Upper lobe of left lung (tissue), 6 donors: ENCODE results near the gene LMOD3. TPM values are rescaled to one million over a fixed set of nuclear protein-coding genes. Genes with fewer than 3 reads are reported as not detected.

ENCODE experiments used
- ATAC-seq, 2 donors: fragments of 200-7000 bp; cut with Tn5 transposase; one replicate each; pipeline ENCODE4 v1.9.1; 2022; ENCODE audit warnings: mild to moderate bottlenecking in 2 of 2, moderate library complexity in 2 of 2; ENCODE audit not compliant: low FRiP score in 2 of 2
- DNase-seq, 2 donors: peaks; one replicate each; pipeline ENCODE4 v3.0.0-alpha.2; 2019 to 2020
- H3K27ac ChIP-seq, 4 donors: fragments of 200-600 bp; sonication (generic); one replicate each; pipeline ENCODE4 v1.5.1; 2016 to 2019
- H3K27me3 ChIP-seq, 4 donors: fragments of 200-600 bp; sonication (generic); one replicate each; pipeline ENCODE4 v1.5.1; 2017 to 2019
- H3K36me3 ChIP-seq, 4 donors: fragments of 200-600 bp; sonication (generic); one replicate each; pipeline ENCODE4 v1.5.1; 2016 to 2019
- H3K4me1 ChIP-seq, 4 donors: fragments of 200-600 bp; sonication (generic); one replicate each; pipeline ENCODE4 v1.5.1; 2018 to 2019
- H3K4me3 ChIP-seq, 4 donors: fragments of 200-600 bp; sonication (generic); one replicate each; pipeline ENCODE4 v1.5.1; 2017 to 2019; ENCODE audit warnings: mild to moderate bottlenecking in 2 of 4, moderate library complexity in 1 of 4
- H3K9me3 ChIP-seq, 4 donors: fragments of 200-600 bp; sonication (generic); one replicate each; pipeline ENCODE4 v1.5.1; 2018 to 2019
- EP300 ChIP-seq, 4 donors: sonication (generic); formaldehyde crosslinking; IDR thresholded peaks; one replicate each; pipeline ENCODE4 v1.5.1; 2017; ENCODE audit warnings: antibody characterized with exemption in 4 of 4, control low read depth in 2 of 4
- POLR2A ChIP-seq, 4 donors: fragments of 450-650 bp; IDR thresholded peaks; one replicate each; pipeline ENCODE4 v1.5.1; 2016 to 2017; ENCODE audit warnings: antibody characterized with exemption in 4 of 4, mild to moderate bottlenecking in 2 of 4
- POLR2AphosphoS5 ChIP-seq, 2 donors: sonication (generic); formaldehyde crosslinking; IDR thresholded peaks; one replicate each; pipeline ENCODE4 v1.5.1; 2017; ENCODE audit warnings: antibody characterized with exemption in 2 of 2
- WGBS, 2 donors: methylation state at CpG; one replicate each; pipeline ENCODE4 v1.1.5; 2017 to 2018; 5-methylcytosine and 5-hydroxymethylcytosine counted together
- total RNA-seq, 6 donors: library from RNA; depleted of rRNA in 4 of 6; stranded (reverse); fragments of >200 nt in 4 of 6; gene quantifications; one replicate each; pipeline versions ENCODE4 v1.1.0 to v1.2.1, GENCODE V29; 2016 to 2021
- TF ChIP-seq, protein P1 (sequence below), 6 experiments: fragments of 450-650 bp in 4 of 6; fragments of 200-600 bp in 2 of 6; sonication (generic) in 2 of 6; IDR thresholded peaks; one replicate each; pipeline ENCODE4 v1.5.1; 2016 to 2019; ENCODE audit warnings: antibody characterized with exemption in 6 of 6
- donor health status: DM: no; HTN: no; CAD: no; lungs with moderate emphysema.
- donor health status: DM: no; HTN: yes; CAD: no; lungs with severe emphysema.

LMOD3 gene
- total RNA-seq, 6 donors from 2014 or later: 0.17 to 4.2 (median 0.40) TPM; not detected in 2

DNA sequence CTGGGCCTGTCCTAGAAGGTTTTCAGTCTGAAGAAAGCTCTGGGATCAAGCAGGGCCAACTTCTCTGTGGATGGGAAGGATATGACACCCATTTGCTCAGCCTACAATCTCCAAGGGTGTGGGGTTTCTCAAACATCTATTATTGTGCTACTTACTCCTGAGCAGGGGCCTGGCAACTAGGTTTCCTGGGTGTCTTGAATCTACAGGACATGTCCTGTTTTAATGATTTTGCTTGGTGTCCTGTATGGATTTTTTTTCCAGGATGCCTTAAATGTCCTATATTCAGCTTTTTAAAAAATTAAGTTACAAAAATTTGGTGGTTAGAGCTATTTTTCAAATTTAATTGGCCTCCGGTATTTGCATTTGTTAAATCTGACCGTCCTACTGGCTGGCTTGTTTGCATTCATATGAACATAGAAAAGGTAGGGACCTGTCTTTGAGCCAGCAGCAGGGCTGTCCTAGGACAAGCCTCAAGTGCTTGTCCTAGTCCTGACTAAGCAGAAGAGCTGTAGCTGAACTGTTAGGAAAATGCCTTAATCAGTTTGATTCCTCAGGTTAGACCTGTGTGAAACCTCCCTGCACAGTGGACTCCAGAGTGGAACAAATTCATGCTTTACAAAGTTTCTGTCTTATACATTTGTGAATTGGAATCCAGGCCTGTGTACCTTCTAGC lies 40.0 kb upstream of the LMOD3 start:
- Histone ChIP-seq H3K36me3 (no peaks in the 10 kb centered on the region), H3K27me3 (no peaks in the 10 kb centered on the region), H3K4me3 (no peak overlapping the region), H3K27ac (no peak overlapping the region), H3K4me1 (peaks cover 0 to 2% (median 0%) of the 10 kb centered on the region in 4 donors), H3K9me3 (no peaks in the 10 kb centered on the region)
- no peak for DNase-seq
- ATAC-seq: peak in 1 of 2 donors; percentile 24
- no peak for TF ChIP-seq EP300 (IDR thresholded peaks at IDR 0.05)
- TF ChIP-seq, protein P1, sequence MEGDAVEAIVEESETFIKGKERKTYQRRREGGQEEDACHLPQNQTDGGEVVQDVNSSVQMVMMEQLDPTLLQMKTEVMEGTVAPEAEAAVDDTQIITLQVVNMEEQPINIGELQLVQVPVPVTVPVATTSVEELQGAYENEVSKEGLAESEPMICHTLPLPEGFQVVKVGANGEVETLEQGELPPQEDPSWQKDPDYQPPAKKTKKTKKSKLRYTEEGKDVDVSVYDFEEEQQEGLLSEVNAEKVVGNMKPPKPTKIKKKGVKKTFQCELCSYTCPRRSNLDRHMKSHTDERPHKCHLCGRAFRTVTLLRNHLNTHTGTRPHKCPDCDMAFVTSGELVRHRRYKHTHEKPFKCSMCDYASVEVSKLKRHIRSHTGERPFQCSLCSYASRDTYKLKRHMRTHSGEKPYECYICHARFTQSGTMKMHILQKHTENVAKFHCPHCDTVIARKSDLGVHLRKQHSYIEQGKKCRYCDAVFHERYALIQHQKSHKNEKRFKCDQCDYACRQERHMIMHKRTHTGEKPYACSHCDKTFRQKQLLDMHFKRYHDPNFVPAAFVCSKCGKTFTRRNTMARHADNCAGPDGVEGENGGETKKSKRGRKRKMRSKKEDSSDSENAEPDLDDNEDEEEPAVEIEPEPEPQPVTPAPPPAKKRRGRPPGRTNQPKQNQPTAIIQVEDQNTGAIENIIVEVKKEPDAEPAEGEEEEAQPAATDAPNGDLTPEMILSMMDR (IDR thresholded peaks at IDR 0.05): no peak
- TF ChIP-seq POLR2AphosphoS5 (IDR thresholded peaks at IDR 0.05): no peak
- no peak for TF ChIP-seq POLR2A (IDR thresholded peaks at IDR 0.05)
- WGBS, 2 donors: 67 to 82% methylated on average over 2 of the region's 2 CpGs

DNA sequence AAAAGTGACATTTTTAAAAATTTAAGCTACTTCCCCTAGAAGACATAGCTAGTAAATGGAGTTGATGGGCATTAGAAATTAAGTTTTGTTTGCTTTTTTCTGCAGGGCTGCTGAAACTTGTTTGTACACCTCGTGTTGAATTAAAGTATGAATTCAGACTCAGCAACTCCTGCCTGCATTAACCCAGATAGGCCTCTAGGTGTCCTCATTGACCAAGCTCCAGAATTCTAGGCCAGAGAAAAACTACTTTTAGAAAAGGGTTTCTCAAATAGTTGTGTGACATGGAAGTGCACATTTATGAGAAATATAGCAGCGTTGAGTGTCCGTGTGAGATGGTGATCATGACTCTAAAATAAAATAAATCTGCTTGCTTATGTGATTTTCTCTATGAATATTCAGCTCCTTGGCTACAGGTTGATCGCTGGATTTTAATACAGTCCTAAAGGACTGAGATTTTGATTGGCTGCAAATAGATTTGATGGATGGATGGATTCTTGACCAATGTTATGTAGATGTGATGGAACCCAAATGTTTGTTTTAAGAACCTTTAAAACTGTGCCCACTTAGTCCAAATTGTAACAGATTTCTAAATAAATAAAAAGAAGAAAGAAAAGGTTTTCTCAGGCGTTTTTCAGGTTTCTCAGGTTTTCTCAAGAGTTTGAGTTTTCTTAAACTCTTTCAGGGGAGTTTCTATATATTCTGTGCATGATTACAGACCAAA lies 39.4 kb upstream of the LMOD3 start:
- no peaks in the 10 kb centered on the region for H3K9me3 ChIP-seq
- H3K36me3 ChIP-seq: no peaks in the 10 kb centered on the region
- DNase-seq (no peak), ATAC-seq (peak; percentile 76 to 89)
- no peak overlapping the region for H3K27ac ChIP-seq
- WGBS, 2 donors: 32 to 33% methylated on average over 5 of the region's 5 CpGs
- H3K4me3 ChIP-seq: no peak overlapping the region
- H3K27me3 ChIP-seq: no peaks in the 10 kb centered on the region
- TF ChIP-seq, protein P1 (IDR thresholded peaks at IDR 0.05): peak; percentile 83 to 94 (median 89)
- no peak for TF ChIP-seq POLR2AphosphoS5 (IDR thresholded peaks at IDR 0.05)
- H3K4me1 ChIP-seq: no peaks in the 10 kb centered on the region

DNA sequence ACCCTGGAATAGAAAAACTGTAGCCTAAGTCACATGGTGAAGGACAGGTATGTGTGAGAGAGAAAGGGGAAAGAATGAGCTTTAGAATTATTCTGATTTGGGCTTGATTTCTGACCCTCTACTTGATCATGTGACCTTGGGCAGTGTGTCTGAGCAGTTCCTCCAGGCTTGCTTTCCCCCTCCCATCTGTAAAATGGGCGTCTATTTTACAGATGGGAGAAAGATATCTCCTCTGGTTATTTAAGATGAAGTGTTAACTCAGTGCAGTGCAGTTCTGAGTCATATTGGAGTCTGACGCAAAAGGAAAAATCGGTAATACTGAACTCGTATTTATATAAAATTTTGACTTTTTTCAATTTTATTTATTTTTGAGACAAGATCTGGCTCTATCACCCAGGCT lies 38.1 kb upstream of the LMOD3 start:
- TF ChIP-seq POLR2AphosphoS5 (IDR thresholded peaks at IDR 0.05) (no peak), EP300 (IDR thresholded peaks at IDR 0.05) (no peak), POLR2A (IDR thresholded peaks at IDR 0.05) (no peak)
- TF ChIP-seq, protein P1 (IDR thresholded peaks at IDR 0.05): no peak
- no peak overlapping the region for H3K27ac ChIP-seq
- H3K27me3 ChIP-seq: no peaks in the 10 kb centered on the region
- 83 to 87% methylated on average over 4 of the region's 4 CpGs for WGBS, 2 donors
- H3K4me1 ChIP-seq: no peaks in the 10 kb centered on the region
- no peaks in the 10 kb centered on the region for H3K36me3 ChIP-seq
- no peaks in the 10 kb centered on the region for H3K9me3 ChIP-seq
- ATAC-seq: peak in 1 of 2 donors; percentile 19
- DNase-seq: no peak
- H3K4me3 ChIP-seq: no peak overlapping the region

DNA sequence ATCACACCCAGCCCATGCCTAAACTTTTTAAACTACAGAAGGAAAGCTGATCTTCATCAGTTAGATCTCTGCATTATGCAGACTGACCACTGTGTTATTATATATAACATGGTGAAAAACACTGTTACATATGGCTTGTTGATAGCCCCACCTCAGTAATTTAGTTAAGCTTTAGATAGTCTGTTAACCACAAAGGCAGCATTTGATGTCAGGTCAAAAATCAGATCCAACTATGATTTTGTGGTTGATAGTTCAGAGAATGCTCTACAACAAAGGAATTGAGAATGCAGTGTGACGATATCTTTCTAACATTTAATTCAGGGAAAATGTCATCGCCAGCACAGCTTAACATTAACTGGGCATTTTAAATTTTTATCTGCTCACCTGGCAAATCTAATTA lies 37.7 kb upstream of the LMOD3 start:
- no peaks in the 10 kb centered on the region for H3K27me3 ChIP-seq
- no peak for DNase-seq
- no peak overlapping the region for H3K27ac ChIP-seq
- WGBS, 2 donors: 87% methylated on average over 2 of the region's 2 CpGs
- H3K36me3 ChIP-seq: no peaks in the 10 kb centered on the region
- H3K9me3 ChIP-seq: no peaks in the 10 kb centered on the region
- H3K4me3 ChIP-seq: no peak overlapping the region
- TF ChIP-seq POLR2A (IDR thresholded peaks at IDR 0.05) (no peak), POLR2AphosphoS5 (IDR thresholded peaks at IDR 0.05) (no peak), EP300 (IDR thresholded peaks at IDR 0.05) (no peak)
- TF ChIP-seq, protein P1 (IDR thresholded peaks at IDR 0.05): no peak
- no peaks in the 10 kb centered on the region for H3K4me1 ChIP-seq
- no peak for ATAC-seq
